Activated CD4-positive, alpha-beta memory T cell treated with anti-CD3 and anti-CD28 coated beads, Interleukin-2, amount 10 ng/mL, durations not matched to agents 7 days and 5 days (primary cell): ENCODE measurements around the gene ZFP36L2. TPM values are rescaled to one million over a fixed set of nuclear protein-coding genes. Genes with fewer than 3 reads are reported as not detected.

Experiments used
- CTCF ChIA-PET: fragments of 350-600 bp; sonication (Branson Sonifier 250); formaldehyde crosslinking; loops from one replicate; lab custom pipeline; 2021; ENCODE audit warnings: antibody characterized with exemption, inconsistent platforms; lab: Charles Lee
- POLR2A ChIA-PET: fragments of 350-600 bp; sonication (Branson Sonifier 250); formaldehyde crosslinking; loops from one replicate; lab custom pipeline; 2021; ENCODE audit warnings: antibody characterized with exemption; lab: Charles Lee
- DNase-seq: peaks from one replicate; pipeline ENCODE4 v3.0.0-alpha.2; 2020
- H3K27ac Mint-ChIP-seq: one replicate; pipeline ENCODE4 v1.8.0; 2021; ENCODE audit warnings: mild to moderate bottlenecking, mixed read lengths
- H3K27me3 Mint-ChIP-seq: one replicate; pipeline ENCODE4 v1.8.0; 2021; ENCODE audit warnings: mixed read lengths
- H3K36me3 Mint-ChIP-seq: one replicate; pipeline ENCODE4 v1.8.0; 2021; ENCODE audit warnings: low read depth, mixed read lengths
- H3K4me1 Mint-ChIP-seq: one replicate; pipeline ENCODE4 v1.8.0; 2021; ENCODE audit warnings: mixed read lengths
- H3K4me3 Mint-ChIP-seq: one replicate; pipeline ENCODE4 v1.8.0; 2021; ENCODE audit warnings: mild to moderate bottlenecking, mixed read lengths
- H3K9me3 Mint-ChIP-seq: one replicate; pipeline ENCODE4 v1.8.0; 2021; ENCODE audit warnings: mixed read lengths
- total RNA-seq, 2 experiments: library from RNA; stranded (reverse); gene quantifications; one replicate each; pipeline ENCODE4 v1.2.3, GENCODE V29; 2021

ZFP36L2 gene, protein sequence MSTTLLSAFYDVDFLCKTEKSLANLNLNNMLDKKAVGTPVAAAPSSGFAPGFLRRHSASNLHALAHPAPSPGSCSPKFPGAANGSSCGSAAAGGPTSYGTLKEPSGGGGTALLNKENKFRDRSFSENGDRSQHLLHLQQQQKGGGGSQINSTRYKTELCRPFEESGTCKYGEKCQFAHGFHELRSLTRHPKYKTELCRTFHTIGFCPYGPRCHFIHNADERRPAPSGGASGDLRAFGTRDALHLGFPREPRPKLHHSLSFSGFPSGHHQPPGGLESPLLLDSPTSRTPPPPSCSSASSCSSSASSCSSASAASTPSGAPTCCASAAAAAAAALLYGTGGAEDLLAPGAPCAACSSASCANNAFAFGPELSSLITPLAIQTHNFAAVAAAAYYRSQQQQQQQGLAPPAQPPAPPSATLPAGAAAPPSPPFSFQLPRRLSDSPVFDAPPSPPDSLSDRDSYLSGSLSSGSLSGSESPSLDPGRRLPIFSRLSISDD
- total RNA-seq, result 100 to 1,000 TPM; 276 to 278 TPM

DNA sequence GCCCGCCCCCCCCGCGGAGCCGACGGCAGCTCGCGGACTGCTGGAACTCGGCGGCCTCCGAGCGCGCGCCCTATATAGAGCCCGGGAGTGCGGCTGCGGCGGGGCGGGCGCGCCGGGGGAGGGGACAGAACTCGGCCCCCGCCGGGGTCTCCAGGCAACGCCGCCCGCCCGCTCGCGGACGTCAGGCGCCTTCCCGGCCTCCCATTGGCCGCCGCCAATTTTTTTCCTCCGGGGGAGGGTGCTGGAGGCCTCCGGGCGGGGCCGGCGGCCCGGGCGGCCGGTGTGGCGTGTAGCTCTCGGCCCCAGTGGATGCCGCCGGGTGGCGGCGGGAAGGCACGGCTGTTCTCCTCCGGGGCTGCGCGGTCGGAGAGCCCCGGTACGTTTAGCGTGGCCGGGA lies at the start of gene ZFP36L2:
Gene ZFP36L2 (minus strand): TSS at position 49 of the 397 bp plus-strand sequence. CDS start 291 bp downstream, outside the sequence.
- no peaks in the 10 kb centered on the region for H3K27me3 Mint-ChIP-seq
- ChIA-PET POLR2A (interaction anchor here (0.6 to 16.5 kb wide), 22 partner anchors 7 to 416 kb away, joined by 3 to 1053 read pairs (median 6); partner anchors contain the start of gene THADA), CTCF (interaction anchor here (0.8 to 16.0 kb wide), 12 partner anchors 34 to 369 kb away, joined by 3 to 316 read pairs (median 12); partner anchors contain the start of gene THADA)
- no peaks in the 10 kb centered on the region for H3K9me3 Mint-ChIP-seq
- H3K4me1 Mint-ChIP-seq, result peaks cover 33% of the 10 kb centered on the region
- DNase-seq, result peak; percentile 97
- H3K4me3 Mint-ChIP-seq, result peak within 1 kb of the TSS; percentile 99
- peak within 1 kb of the TSS; percentile 99 for H3K27ac Mint-ChIP-seq
- peaks cover 54% of the 10 kb centered on the region for H3K36me3 Mint-ChIP-seq

GRCh38 chr2:43274721-43275120 lies 48.3 kb upstream of the ZFP36L2 start:
- H3K27me3 Mint-ChIP-seq, result no peaks in the 10 kb centered on the region
- no peaks in the 10 kb centered on the region for H3K9me3 Mint-ChIP-seq
- no peak for DNase-seq
- H3K27ac Mint-ChIP-seq, result no peak overlapping the region
- H3K4me3 Mint-ChIP-seq, result no peak overlapping the region
- H3K4me1 Mint-ChIP-seq, result peaks cover 9% of the 10 kb centered on the region
- H3K36me3 Mint-ChIP-seq, result peaks cover 25% of the 10 kb centered on the region
- POLR2A ChIA-PET, result no interaction called here
- CTCF ChIA-PET, result no interaction called here

DNA sequence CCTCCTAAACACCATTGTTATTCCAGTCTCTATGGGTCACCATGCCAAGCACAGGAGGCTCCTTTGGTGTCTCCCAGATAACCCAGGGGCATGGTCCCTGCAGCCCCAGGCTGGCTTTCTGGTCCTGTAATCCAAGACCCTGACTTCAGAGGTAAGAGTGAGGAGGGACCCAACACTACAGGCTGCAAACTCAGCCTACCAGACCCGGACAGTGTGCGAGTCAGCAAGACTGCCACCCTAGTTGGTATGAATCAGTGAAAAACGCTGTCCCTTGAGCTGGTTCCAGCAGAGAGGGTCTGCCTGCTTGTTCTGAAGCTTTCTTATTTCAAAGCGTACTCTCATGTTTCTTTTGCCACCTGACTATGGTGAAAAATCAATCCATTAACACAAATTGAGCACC lies 47.6 kb upstream of the ZFP36L2 start:
- no peak overlapping the region for H3K4me3 Mint-ChIP-seq
- POLR2A ChIA-PET, result no interaction called here
- no peaks in the 10 kb centered on the region for H3K9me3 Mint-ChIP-seq
- CTCF ChIA-PET, result no interaction called here
- peaks cover 21% of the 10 kb centered on the region for H3K36me3 Mint-ChIP-seq
- H3K4me1 Mint-ChIP-seq, result peaks cover 13% of the 10 kb centered on the region
- H3K27ac Mint-ChIP-seq, result no peak overlapping the region
- no peaks in the 10 kb centered on the region for H3K27me3 Mint-ChIP-seq
- DNase-seq, result no peak

GRCh38 chr2:43273529-43273928 lies 47.1 kb upstream of the ZFP36L2 start:
- no peak for DNase-seq
- peaks cover 20% of the 10 kb centered on the region for H3K36me3 Mint-ChIP-seq
- H3K4me1 Mint-ChIP-seq, result peaks cover 16% of the 10 kb centered on the region
- ChIA-PET CTCF (no interaction called here), POLR2A (no interaction called here)
- H3K27ac Mint-ChIP-seq, result no peak overlapping the region
- H3K27me3 Mint-ChIP-seq, result no peaks in the 10 kb centered on the region
- H3K9me3 Mint-ChIP-seq, result no peaks in the 10 kb centered on the region
- H3K4me3 Mint-ChIP-seq, result no peak overlapping the region

GRCh38 chr2:43270930-43271615 lies 44.7 kb upstream of the ZFP36L2 start:
- H3K9me3 Mint-ChIP-seq, result no peaks in the 10 kb centered on the region
- H3K4me1 Mint-ChIP-seq, result peaks cover 16% of the 10 kb centered on the region
- no peak overlapping the region for H3K4me3 Mint-ChIP-seq
- ChIA-PET POLR2A (interaction anchor here (0.5 kb wide), 1 partner anchor 97 kb away, joined by 3 read pairs; no protein-coding TSS in a partner anchor), CTCF (interaction anchor here (0.7 kb wide), 1 partner anchor 50 kb away, joined by 7 read pairs; no protein-coding TSS in a partner anchor)
- no peak for DNase-seq
- peaks cover 14% of the 10 kb centered on the region for H3K36me3 Mint-ChIP-seq
- no peak overlapping the region for H3K27ac Mint-ChIP-seq
- H3K27me3 Mint-ChIP-seq, result no peaks in the 10 kb centered on the region

DNA sequence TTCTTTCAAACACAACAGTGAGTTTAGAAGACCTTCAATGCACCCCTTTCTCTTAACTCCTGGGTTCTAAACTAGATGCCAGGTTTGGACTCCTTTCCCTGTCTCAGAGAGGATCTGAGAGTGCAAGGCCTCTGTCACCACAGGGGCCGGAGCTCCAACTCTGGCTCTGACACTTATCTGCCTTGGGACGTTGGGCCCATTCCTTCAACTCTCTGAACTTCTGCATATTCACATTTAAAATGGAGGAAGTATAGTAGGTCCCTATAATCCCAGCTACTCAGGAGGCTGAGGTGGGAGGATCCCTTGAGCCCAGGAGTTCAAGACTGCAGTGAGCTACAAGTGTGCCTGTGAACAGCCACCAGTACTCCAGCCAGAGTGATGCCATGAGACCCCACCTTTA lies 44.1 kb upstream of the ZFP36L2 start:
- Mint-ChIP-seq H3K36me3 (peaks cover 14% of the 10 kb centered on the region), H3K27ac (no peak overlapping the region)

DNA sequence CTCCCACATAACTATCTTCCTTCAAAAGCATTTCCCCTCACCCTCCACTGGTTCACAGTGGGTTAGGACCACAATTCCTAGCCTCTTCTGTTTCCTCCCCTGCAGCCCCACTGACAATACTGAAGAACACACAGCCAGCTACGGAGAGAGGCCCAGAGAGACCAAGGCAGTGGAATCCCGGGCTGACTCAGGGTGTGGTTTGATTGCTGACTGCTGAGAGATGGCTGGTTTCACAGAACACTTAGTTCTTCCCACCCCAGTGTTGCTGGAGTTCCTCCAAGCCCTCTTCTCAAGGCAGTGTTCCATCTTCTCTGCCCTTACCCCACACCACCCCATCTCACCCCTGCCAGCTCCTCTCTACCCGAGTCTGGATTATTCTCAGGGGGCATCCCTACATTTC lies 43.3 kb upstream of the ZFP36L2 start:
- no peaks in the 10 kb centered on the region for H3K27me3 Mint-ChIP-seq
- H3K27ac Mint-ChIP-seq, result no peak overlapping the region
- CTCF ChIA-PET, result no interaction called here
- DNase-seq, result no peak
- H3K4me1 Mint-ChIP-seq, result peaks cover 16% of the 10 kb centered on the region
- H3K4me3 Mint-ChIP-seq, result no peak overlapping the region
- H3K9me3 Mint-ChIP-seq, result no peaks in the 10 kb centered on the region
- H3K36me3 Mint-ChIP-seq, result peaks cover 14% of the 10 kb centered on the region
- POLR2A ChIA-PET, result no interaction called here

More for the DNA sequence above, 44.1 kb upstream of the ZFP36L2 start:
- H3K4me1 Mint-ChIP-seq, result peaks cover 16% of the 10 kb centered on the region
- no peak for DNase-seq
- H3K4me3 Mint-ChIP-seq, result no peak overlapping the region
- CTCF ChIA-PET, result no interaction called here
- H3K9me3 Mint-ChIP-seq, result no peaks in the 10 kb centered on the region
- no peaks in the 10 kb centered on the region for H3K27me3 Mint-ChIP-seq
- POLR2A ChIA-PET, result no interaction called here

GRCh38 chr2:43269074-43269572 lies 42.7 kb upstream of the ZFP36L2 start:
- ChIA-PET POLR2A (no interaction called here), CTCF (no interaction called here)
- Mint-ChIP-seq H3K4me3 (no peak overlapping the region), H3K36me3 (peaks cover 14% of the 10 kb centered on the region), H3K4me1 (peaks cover 16% of the 10 kb centered on the region), H3K9me3 (no peaks in the 10 kb centered on the region), H3K27ac (no peak overlapping the region), H3K27me3 (no peaks in the 10 kb centered on the region)
- DNase-seq, result no peak

DNA sequence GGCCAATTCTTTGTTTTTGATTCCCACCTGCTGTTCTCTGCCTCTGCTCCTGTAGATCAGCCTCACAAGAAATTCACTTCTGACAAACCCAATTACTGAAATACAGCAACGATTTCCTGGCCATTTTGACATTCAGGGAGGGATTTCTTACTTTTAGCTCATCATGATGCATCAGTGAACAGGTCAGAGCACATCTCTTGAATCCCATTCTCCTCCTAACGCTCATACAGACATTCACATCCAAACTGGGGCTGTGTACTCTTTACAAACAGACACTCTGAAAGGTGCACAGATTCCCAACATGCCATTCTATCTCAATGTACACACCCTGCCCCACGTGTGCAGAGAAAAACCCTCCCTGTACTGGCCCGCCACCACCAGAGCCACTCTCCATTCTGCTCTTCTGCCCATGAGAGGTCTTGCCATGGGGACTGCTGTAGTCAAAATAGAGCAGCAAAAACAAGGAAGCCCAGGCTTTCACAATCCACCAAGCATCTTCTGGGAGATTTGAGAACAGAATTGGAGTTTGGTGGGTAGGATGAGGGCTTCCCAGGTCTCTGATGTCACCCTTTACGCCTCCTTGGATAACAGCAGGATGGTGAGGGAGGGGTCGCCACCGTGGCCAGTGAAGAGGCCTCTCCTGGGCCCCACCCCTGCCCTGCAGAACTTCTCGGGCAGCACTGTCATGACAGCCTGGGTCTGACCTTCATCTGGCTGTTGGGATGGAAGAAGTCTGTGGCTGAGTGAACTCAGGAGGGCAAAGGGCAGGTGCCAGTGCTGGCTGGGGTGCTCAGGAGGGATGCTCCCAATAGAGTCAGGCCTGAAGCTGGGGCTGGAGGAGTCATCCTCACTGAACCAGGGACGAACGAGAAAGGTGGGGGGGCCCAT lies 41.9 kb upstream of the ZFP36L2 start:
- ChIA-PET POLR2A (no interaction called here), CTCF (no interaction called here)
- Mint-ChIP-seq H3K4me1 (peaks cover 13% of the 10 kb centered on the region), H3K27me3 (no peaks in the 10 kb centered on the region), H3K4me3 (no peak overlapping the region), H3K27ac (no peak overlapping the region), H3K9me3 (no peaks in the 10 kb centered on the region), H3K36me3 (peaks cover 10% of the 10 kb centered on the region)
- DNase-seq, result no peak

DNA sequence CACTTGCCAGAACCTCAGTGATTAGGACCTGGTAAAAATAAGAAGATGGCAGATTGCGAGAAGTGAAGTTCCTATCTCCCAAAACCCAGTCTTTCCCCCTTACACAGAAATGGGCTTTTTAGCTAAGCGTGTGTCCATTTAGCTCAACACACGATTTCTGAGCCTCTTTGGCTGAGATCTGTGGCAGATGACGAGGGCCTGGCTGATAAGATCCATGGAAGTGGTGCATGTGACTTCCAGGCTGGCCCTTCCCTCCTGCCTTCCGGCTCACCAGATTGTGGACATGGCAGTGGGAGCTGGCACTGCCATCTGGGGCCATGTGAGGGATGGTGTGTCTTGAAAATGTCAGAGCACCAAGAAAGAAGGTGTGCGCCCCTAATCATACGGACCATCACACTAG lies 41.0 kb upstream of the ZFP36L2 start:
- DNase-seq, result no peak
- ChIA-PET CTCF (no interaction called here), POLR2A (no interaction called here)
- H3K27me3 Mint-ChIP-seq, result no peaks in the 10 kb centered on the region
- H3K36me3 Mint-ChIP-seq, result peaks cover 14% of the 10 kb centered on the region
- H3K9me3 Mint-ChIP-seq, result no peaks in the 10 kb centered on the region
- H3K4me3 Mint-ChIP-seq, result no peak overlapping the region
- no peak overlapping the region for H3K27ac Mint-ChIP-seq
- H3K4me1 Mint-ChIP-seq, result peaks cover 13% of the 10 kb centered on the region

- Mint-ChIP-seq H3K4me1 (peaks cover 13% of the 10 kb centered on the region), H3K27me3 (no peaks in the 10 kb centered on the region), H3K27ac (no peak overlapping the region), H3K4me3 (no peak overlapping the region), H3K9me3 (no peaks in the 10 kb centered on the region), H3K36me3 (peaks cover 10% of the 10 kb centered on the region)
- POLR2A ChIA-PET, result no interaction called here
- CTCF ChIA-PET, result no interaction called here
- DNase-seq, result no peak
Measured at GRCh38 chr2:43266711-43267111, 40.3 kb upstream of the ZFP36L2 start.

DNA sequence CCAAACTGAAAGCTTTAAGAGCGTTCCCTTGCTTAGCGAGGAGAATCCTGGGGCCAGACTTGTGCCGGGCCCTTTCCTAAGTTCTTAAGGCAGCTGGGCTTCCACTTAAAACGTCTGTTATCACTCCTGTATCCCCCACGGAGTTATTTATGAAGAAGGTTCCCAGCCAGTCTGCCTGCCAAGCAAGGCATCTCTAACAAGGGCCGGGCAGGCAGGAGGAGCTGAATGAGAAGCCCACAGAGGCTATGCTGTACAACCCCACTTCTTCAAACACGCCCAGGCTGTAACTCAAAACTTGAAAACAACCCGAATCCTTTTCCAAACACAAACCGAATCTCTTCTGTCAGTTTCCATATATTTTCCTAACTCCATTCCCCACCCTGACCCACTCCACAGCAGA lies 39.0 kb upstream of the ZFP36L2 start:
- CTCF ChIA-PET, result interaction anchor here (0.6 to 1.4 kb wide), 2 partner anchors 139 to 219 kb away, joined by 3 to 4 read pairs; no protein-coding TSS in a partner anchor
- peaks cover 12% of the 10 kb centered on the region for H3K4me1 Mint-ChIP-seq
- POLR2A ChIA-PET, result no interaction called here

More for the DNA sequence above, 39.0 kb upstream of the ZFP36L2 start:
- Mint-ChIP-seq H3K9me3 (no peaks in the 10 kb centered on the region), H3K36me3 (peaks cover 5% of the 10 kb centered on the region), H3K27ac (no peak overlapping the region), H3K27me3 (no peaks in the 10 kb centered on the region), H3K4me3 (no peak overlapping the region)
- no peak for DNase-seq
